CD14-positive monocyte (primary cell): ENCODE measurements around the gene KCNJ11. TPM values are rescaled to one million over a fixed set of nuclear protein-coding genes. Genes with fewer than 3 reads are reported as not detected.

Experiments
- DNase-seq, 3 donors: peaks; one replicate each; pipeline ENCODE4 v3.0.0-alpha.2; 2011 to 2022
- H2AFZ ChIP-seq: 2 replicates; pipeline ENCODE4 v1.6.0; 2012; ENCODE audit warnings: mild to moderate bottlenecking, low read depth, low read length, inconsistent platforms; ENCODE audit not compliant: insufficient read depth, poor library complexity, severe bottlenecking
- H3K27ac ChIP-seq, 2 donors: 1 replicate in 1 of 2; 2 replicates in 1 of 2; pipeline ENCODE4 v1.5.1; 2012 to 2013; ENCODE audit warnings: low read length in 2 of 2, control low read depth in 1 of 2, inconsistent platforms in 1 of 2, low read depth in 1 of 2, mild to moderate bottlenecking in 1 of 2
- H3K27me3 ChIP-seq, 2 donors: one replicate each; pipeline versions ENCODE4 v1.6.0 to v1.6.1; 2011 to 2013; ENCODE audit warnings: low read length in 2 of 2; ENCODE audit not compliant: control insufficient read depth in 2 of 2, insufficient read depth in 2 of 2
- H3K36me3 ChIP-seq, 2 donors: replicated peaks in 1 of 2; 1 replicate in 1 of 2; 2 replicates in 1 of 2; pipeline versions ENCODE4 v1.5.1 to v1.6.1; 2012 to 2013; ENCODE audit warnings: low read length in 2 of 2, control low read depth in 1 of 2, inconsistent platforms in 1 of 2, mild to moderate bottlenecking in 1 of 2; ENCODE audit not compliant: insufficient read depth in 2 of 2, control insufficient read depth in 1 of 2
- H3K4me1 ChIP-seq, 2 donors: 1 replicate in 1 of 2; 2 replicates in 1 of 2; pipeline versions ENCODE4 v1.5.1 to v1.6.1; 2012 to 2013; ENCODE audit warnings: low read length in 2 of 2, control low read depth in 1 of 2, inconsistent platforms in 1 of 2, mild to moderate bottlenecking in 1 of 2, moderate library complexity in 1 of 2; ENCODE audit not compliant: insufficient read depth in 2 of 2, control insufficient read depth in 1 of 2
- H3K4me2 ChIP-seq: replicated peaks from 2 replicates; pipeline ENCODE3; 2012; ENCODE audit warnings: low read length, moderate library complexity, mild to moderate bottlenecking; ENCODE audit not compliant: poor library complexity, severe bottlenecking; ENCODE audit errors: extremely low read depth
- H3K4me3 ChIP-seq, 3 experiments: fragments of 200-600 bp in 1 of 3; sonication (generic) in 1 of 3; replicated peaks in 1 of 3; 1 replicate in 2 of 3; 2 replicates in 1 of 3; pipeline ENCODE4 v1.5.1; 2011 to 2013; ENCODE audit warnings: low read length in 3 of 3, mild to moderate bottlenecking in 3 of 3, control low read depth in 2 of 3, low read depth in 2 of 3, inconsistent platforms in 1 of 3, moderate library complexity in 1 of 3
- H3K79me2 ChIP-seq: 2 replicates; pipeline ENCODE4 v1.6.0; 2012; ENCODE audit warnings: mild to moderate bottlenecking, control low read depth, inconsistent platforms, low read length, moderate library complexity; ENCODE audit not compliant: insufficient read depth
- H3K9ac ChIP-seq: 2 replicates; pipeline ENCODE4 v1.6.0; 2017; ENCODE audit warnings: low read length, mild to moderate bottlenecking; ENCODE audit not compliant: insufficient read depth, poor library complexity, severe bottlenecking
- H3K9me3 ChIP-seq, 2 donors: replicated peaks in 1 of 2; 1 replicate in 1 of 2; 2 replicates in 1 of 2; pipeline versions ENCODE4 v1.5.1 to v1.6.1; 2012 to 2013; ENCODE audit warnings: low read length in 2 of 2, control low read depth in 1 of 2; ENCODE audit not compliant: control insufficient read depth in 1 of 2, insufficient read depth in 1 of 2
- H4K20me1 ChIP-seq: 2 replicates; pipeline ENCODE4 v1.6.0; 2012; ENCODE audit warnings: mild to moderate bottlenecking, low read length, control low read depth, moderate library complexity; ENCODE audit not compliant: insufficient read depth
- H3K27ac Mint-ChIP-seq, 7 donors: one replicate each; pipeline ENCODE4 v1.8.0; 2020; ENCODE audit warnings: mild to moderate bottlenecking in 7 of 7, mixed read lengths in 7 of 7, moderate library complexity in 6 of 7, inconsistent platforms in 2 of 7
- H3K27me3 Mint-ChIP-seq, 3 donors: one replicate each; pipeline ENCODE4 v1.8.0; 2021 to 2022; ENCODE audit warnings: low read depth in 3 of 3, mild to moderate bottlenecking in 3 of 3, mixed read lengths in 3 of 3, moderate library complexity in 3 of 3, inconsistent platforms in 1 of 3
- H3K36me3 Mint-ChIP-seq, 2 donors: one replicate each; pipeline ENCODE4 v1.8.0; 2020; ENCODE audit warnings: mixed read lengths in 2 of 2, inconsistent platforms in 1 of 2, mild to moderate bottlenecking in 1 of 2
- H3K4me1 Mint-ChIP-seq: one replicate; pipeline ENCODE4 v1.8.0; 2020; ENCODE audit warnings: mild to moderate bottlenecking, mixed read lengths
- H3K4me3 Mint-ChIP-seq, 2 donors: one replicate each; pipeline ENCODE4 v1.8.0; 2020; ENCODE audit warnings: mild to moderate bottlenecking in 2 of 2, mixed read lengths in 2 of 2, moderate library complexity in 1 of 2
- H3K9me3 Mint-ChIP-seq, 7 donors: one replicate each; pipeline ENCODE4 v1.8.0; 2020 to 2022; ENCODE audit warnings: mixed read lengths in 7 of 7, mild to moderate bottlenecking in 6 of 7, moderate library complexity in 6 of 7, inconsistent platforms in 2 of 7
- WGBS: methylation state at CpG from one replicate; pipeline ENCODE4 v1.1.5; 2013; ENCODE audit warnings: missing lambda C conversion rate; ENCODE audit not compliant: insufficient coverage; 5-methylcytosine and 5-hydroxymethylcytosine counted together
- intact Hi-C, 2 donors: fragments of 100-400 bp; cut with micrococcal nuclease; formaldehyde crosslinking; loops; one replicate each; pipeline versions ENCODE4 v1.15.0 to v1.15.1; 2023
- polyA plus RNA-seq, 3 donors: library from polyadenylated mRNA; depleted of rRNA in 1 of 3; unstranded in 2 of 3; stranded (reverse) in 1 of 3; fragments of 300-500 nt in 2 of 3; fragments of >200 nt in 1 of 3; fragmentation: Illumina TruSeq in 2 of 3; gene quantifications; 1 replicate in 2 of 3; 2 replicates in 1 of 3; pipeline ENCODE4 v1.2.3, GENCODE V29; 2012 to 2021
- TF ChIP-seq, protein P1 (sequence below): fragments of 200-600 bp; IDR thresholded peaks from one replicate; pipeline ENCODE4 v1.8.0; 2022; ENCODE audit warnings: antibody characterized with exemption, mild to moderate bottlenecking

The KCNJ11 gene
- polyA plus RNA-seq, 3 donors = 0.09 TPM; not detected in 2

- H2AFZ ChIP-seq = no peak overlapping the region
- peak; percentile 69 to 75 (median 69) for DNase-seq
- no peak overlapping the region for H3K9ac ChIP-seq
- Mint-ChIP-seq H3K27ac (peak overlapping the region in 3 of 7 donors; percentile 11 to 53 (median 28)), H3K27me3 (peaks cover 9 to 16% (median 13%) of the 10 kb centered on the region in 3 donors), H3K9me3 (peaks cover 0 to 2% (median 0%) of the 10 kb centered on the region in 7 donors), H3K36me3 (no peaks in the 10 kb centered on the region), H3K4me3 (no peak overlapping the region), H3K4me1 (peaks cover 14% of the 10 kb centered on the region)
- H3K27me3 ChIP-seq = peaks cover 0 to 13% of the 10 kb centered on the region in 2 donors
- peaks cover 6 to 15% of the 10 kb centered on the region in 2 donors for H3K4me1 ChIP-seq
- no peak overlapping the region for H3K4me2 ChIP-seq
- 44% methylated on average over 6 of the region's 6 CpGs for WGBS
- no peaks in the 10 kb centered on the region for H3K79me2 ChIP-seq
- H3K27ac ChIP-seq = peak overlapping the region in 1 of 2 donors; percentile 63
- no peaks in the 10 kb centered on the region for H3K36me3 ChIP-seq
- TF ChIP-seq, protein P1, sequence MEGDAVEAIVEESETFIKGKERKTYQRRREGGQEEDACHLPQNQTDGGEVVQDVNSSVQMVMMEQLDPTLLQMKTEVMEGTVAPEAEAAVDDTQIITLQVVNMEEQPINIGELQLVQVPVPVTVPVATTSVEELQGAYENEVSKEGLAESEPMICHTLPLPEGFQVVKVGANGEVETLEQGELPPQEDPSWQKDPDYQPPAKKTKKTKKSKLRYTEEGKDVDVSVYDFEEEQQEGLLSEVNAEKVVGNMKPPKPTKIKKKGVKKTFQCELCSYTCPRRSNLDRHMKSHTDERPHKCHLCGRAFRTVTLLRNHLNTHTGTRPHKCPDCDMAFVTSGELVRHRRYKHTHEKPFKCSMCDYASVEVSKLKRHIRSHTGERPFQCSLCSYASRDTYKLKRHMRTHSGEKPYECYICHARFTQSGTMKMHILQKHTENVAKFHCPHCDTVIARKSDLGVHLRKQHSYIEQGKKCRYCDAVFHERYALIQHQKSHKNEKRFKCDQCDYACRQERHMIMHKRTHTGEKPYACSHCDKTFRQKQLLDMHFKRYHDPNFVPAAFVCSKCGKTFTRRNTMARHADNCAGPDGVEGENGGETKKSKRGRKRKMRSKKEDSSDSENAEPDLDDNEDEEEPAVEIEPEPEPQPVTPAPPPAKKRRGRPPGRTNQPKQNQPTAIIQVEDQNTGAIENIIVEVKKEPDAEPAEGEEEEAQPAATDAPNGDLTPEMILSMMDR = peak; percentile 95
- no peaks in the 10 kb centered on the region for H4K20me1 ChIP-seq
- H3K9me3 ChIP-seq = no peaks in the 10 kb centered on the region
- intact Hi-C loops = loop anchor here in 1 of 2 donors (5.0 kb wide), 1 partner anchor 118 kb away; no protein-coding TSS in a partner anchor
- no peak overlapping the region for H3K4me3 ChIP-seq
Observed at GRCh38 chr11:17384002-17384511, 4.4 kb downstream of the KCNJ11 start.

- Mint-ChIP-seq H3K9me3 (peaks cover 0 to 3% (median 0%) of the 10 kb centered on the region in 7 donors), H3K27me3 (peaks cover 8 to 11% (median 9%) of the 10 kb centered on the region in 3 donors), H3K4me1 (peaks cover 11% of the 10 kb centered on the region), H3K36me3 (peaks cover under 1 to 1% of the 10 kb centered on the region in 2 donors), H3K27ac (peak overlapping the region in 3 of 7 donors; percentile 11 to 69 (median 53)), H3K4me3 (no peak overlapping the region)
- Histone ChIP-seq H3K4me3 (no peak overlapping the region), H3K9me3 (no peaks in the 10 kb centered on the region), H3K9ac (no peak overlapping the region), H3K36me3 (no peaks in the 10 kb centered on the region), H3K4me2 (no peak overlapping the region), H3K4me1 (peaks cover 2 to 11% of the 10 kb centered on the region in 2 donors), H4K20me1 (no peaks in the 10 kb centered on the region), H3K27me3 (peaks cover 0 to 9% of the 10 kb centered on the region in 2 donors), H2AFZ (no peak overlapping the region), H3K79me2 (no peaks in the 10 kb centered on the region), H3K27ac (peak overlapping the region in 1 of 2 donors; percentile 63)
- WGBS = 0% methylated on average over 1 of the region's 1 CpG
- TF ChIP-seq, protein P1 = no peak
- intact Hi-C loops = loop anchor here in 1 of 2 donors (5.0 kb wide), 1 partner anchor 119 kb away; no protein-coding TSS in a partner anchor
- DNase-seq = peak; percentile 78 to 94 (median 84)
Observed at GRCh38 chr11:17383461-17383860, 5.0 kb downstream of the KCNJ11 start.
